Subcutaneous adipose tissue (tissue), 4 donors: ENCODE measurements around the gene NR1I2. TPM values are rescaled to one million over a fixed set of nuclear protein-coding genes. Genes with fewer than 3 reads are reported as not detected.

ENCODE experiments used
- CTCF ChIP-seq: fragments of 450-650 bp; IDR thresholded peaks from one replicate; pipeline ENCODE4 v1.5.1; 2016; ENCODE audit warnings: low read depth, mild to moderate bottlenecking, control low read depth, antibody characterized with exemption, moderate library complexity
- total RNA-seq, 4 donors: library from RNA; depleted of rRNA; stranded (reverse); fragments of >200 nt; gene quantifications; one replicate each; pipeline ENCODE4 v1.1.0, GENCODE V29; 2016

Gene NR1I2
- total RNA-seq, 4 donors from 2014 or later = 0.66 to 0.68 TPM; not detected in 2

- no peak for TF ChIP-seq CTCF
Observed at GRCh38 chr3:119808843-119809242, 26.9 kb downstream of the NR1I2 start.

GRCh38 chr3:119809249-119810017, 27.5 kb downstream of the NR1I2 start:
- TF ChIP-seq CTCF = no peak

- TF ChIP-seq CTCF = no peak
Observed at GRCh38 chr3:119810018-119810435, 28.1 kb downstream of the NR1I2 start.

- TF ChIP-seq CTCF = no peak
Observed at GRCh38 chr3:119812491-119813058, 30.7 kb downstream of the NR1I2 start.

GRCh38 chr3:119815716-119816115, 33.8 kb downstream of the NR1I2 start:
- no peak for TF ChIP-seq CTCF

GRCh38 chr3:119817071-119817470, 35.2 kb downstream of the NR1I2 start:
- no peak for TF ChIP-seq CTCF

GRCh38 chr3:119817583-119818363, 35.9 kb downstream of the NR1I2 start:
- TF ChIP-seq CTCF = no peak
